GM23248 (cell line): ENCODE data around the gene CHST7.
"Not testable (repeated sequence)": the region's sequence is repeated elsewhere in the genome, so short reads cannot be mapped to it uniquely, and the experiment has no call there.

Experiments
- EZH2 ChIP-seq: fragments of 200-600 bp; sonication (generic); IDR thresholded peaks from 2 replicates; pipeline ENCODE4 v1.6.1; 2018; ENCODE audit warnings: antibody characterized with exemption, mild to moderate bottlenecking; ENCODE audit not compliant: insufficient read depth, poor library complexity, severe bottlenecking
- EZH2phosphoT487 ChIP-seq: fragments of 200-600 bp; sonication (generic); IDR thresholded peaks from 2 replicates; pipeline ENCODE4 v1.6.1; 2018; ENCODE audit warnings: antibody characterized with exemption, moderate library complexity, mild to moderate bottlenecking, low read depth; ENCODE audit not compliant: insufficient read depth

GRCh38 chrX:46528640-46529039 is 44.9 kb upstream of the CHST7 start:
- TF ChIP-seq EZH2, EZH2phosphoT487: not testable (repeated sequence)
